Putamen (tissue), 1 donor: ENCODE data around the gene POLR2F.

Experiments used
- DNase-seq: peaks from one replicate; pipeline ENCODE4 v3.0.0-alpha.2; 2016; ENCODE audit warnings: low spot score

POLR2F gene

GRCh38 chr22:37953437-37954179, at the start of gene POLR2F, which contains the start of gene C22orf23:
TSS of gene POLR2F (plus strand) at chr22:37953699. CDS start at chr22:37953788, 89 bp downstream.
TSS of gene C22orf23 (minus strand) at chr22:37953601. CDS start at chr22:37953149, 452 bp downstream.
- peak; percentile 94 for DNase-seq

- DNase-seq, result no peak
These were observed 48.6 kb upstream of the POLR2F start for GRCh38 chr22:37904572-37905533.

GRCh38 chr22:37905534-37906363, 47.8 kb upstream of the POLR2F start, which contains the start of gene MICALL1:
TSS of gene MICALL1 (plus strand) at chr22:37906297. CDS start at chr22:37906423, 126 bp downstream.
- peak; percentile 53 for DNase-seq

GRCh38 chr22:37906364-37907008, 47.0 kb upstream of the POLR2F start:
- DNase-seq, result no peak

GRCh38 chr22:37907036-37907954, 46.2 kb upstream of the POLR2F start:
- DNase-seq, result no peak

GRCh38 chr22:37909766-37910165, 43.7 kb upstream of the POLR2F start:
- no peak for DNase-seq

GRCh38 chr22:37910890-37911672, 42.4 kb upstream of the POLR2F start:
- DNase-seq, result no peak

- DNase-seq, result no peak
These were observed 41.8 kb upstream of the POLR2F start for GRCh38 chr22:37911697-37912096.

GRCh38 chr22:37912171-37912570, 41.3 kb upstream of the POLR2F start:
- DNase-seq, result no peak

GRCh38 chr22:37913233-37913721, 40.2 kb upstream of the POLR2F start:
- no peak for DNase-seq

- no peak for DNase-seq
These were observed 37.2 kb upstream of the POLR2F start for GRCh38 chr22:37916311-37916710.

- no peak for DNase-seq
These were observed 35.5 kb upstream of the POLR2F start for GRCh38 chr22:37917874-37918548.

- DNase-seq, result no peak
These were observed 34.8 kb upstream of the POLR2F start for GRCh38 chr22:37918580-37919270.

GRCh38 chr22:37920126-37920525, 33.4 kb upstream of the POLR2F start:
- no peak for DNase-seq

GRCh38 chr22:37922191-37922590, 31.3 kb upstream of the POLR2F start:
- no peak for DNase-seq

- DNase-seq, result no peak
These were observed 29.6 kb upstream of the POLR2F start for GRCh38 chr22:37923927-37924326.

- no peak for DNase-seq
These were observed 29.0 kb upstream of the POLR2F start for GRCh38 chr22:37924386-37925065.
